Right lung (tissue), 5 donors: Measurements from ENCODE around the gene ABCA12. TPM values are rescaled to one million over a fixed set of nuclear protein-coding genes. Genes with fewer than 3 reads are reported as not detected.

Experiments used
- DNase-seq, 2 donors: peaks; one replicate each; pipeline ENCODE4 v3.0.0-alpha.2; 2013
- polyA plus RNA-seq, 5 donors: library from polyadenylated mRNA; unstranded; fragments of 120-200 nt; gene quantifications; one replicate each; pipeline versions ENCODE4 v1.2.1 to v1.2.3, GENCODE V29; 2013; ENCODE audit warnings: inconsistent platforms in 1 of 5, low replicate concordance in 1 of 5; ENCODE audit not compliant: insufficient read length in 5 of 5, insufficient read depth in 1 of 5

Gene ABCA12
- polyA plus RNA-seq, 5 donors, result 0.06 to 0.26 (median 0.08) TPM

DNA sequence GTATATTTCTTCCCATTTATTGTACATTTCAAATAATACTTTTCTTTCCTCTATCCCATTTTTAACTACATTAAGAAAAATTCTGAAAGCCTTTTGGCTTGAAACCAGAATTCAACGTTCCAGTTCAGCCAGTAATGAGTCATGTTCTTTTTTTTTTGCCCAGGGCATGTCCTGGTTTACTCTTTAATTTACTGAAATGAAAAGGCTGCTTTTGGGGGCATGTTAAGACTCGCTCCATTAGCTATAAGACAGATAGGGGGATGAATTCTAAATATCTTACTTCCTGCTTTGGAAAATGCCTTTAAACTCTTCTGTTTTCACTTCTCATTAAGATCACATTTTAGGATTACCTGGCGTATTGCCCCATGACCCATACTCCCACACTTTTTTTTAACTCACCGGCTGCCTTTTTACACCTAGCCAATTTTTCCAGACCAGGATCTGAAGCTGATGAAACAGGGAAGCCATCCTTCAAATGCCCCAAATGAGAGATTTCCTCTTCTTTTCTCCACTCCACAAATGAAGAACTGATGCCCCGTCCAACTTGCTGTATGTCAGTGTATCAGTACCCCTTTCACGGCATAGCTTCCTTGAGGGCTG is 585 bp downstream of the ABCA12 start:
- DNase-seq, result no peak

DNA sequence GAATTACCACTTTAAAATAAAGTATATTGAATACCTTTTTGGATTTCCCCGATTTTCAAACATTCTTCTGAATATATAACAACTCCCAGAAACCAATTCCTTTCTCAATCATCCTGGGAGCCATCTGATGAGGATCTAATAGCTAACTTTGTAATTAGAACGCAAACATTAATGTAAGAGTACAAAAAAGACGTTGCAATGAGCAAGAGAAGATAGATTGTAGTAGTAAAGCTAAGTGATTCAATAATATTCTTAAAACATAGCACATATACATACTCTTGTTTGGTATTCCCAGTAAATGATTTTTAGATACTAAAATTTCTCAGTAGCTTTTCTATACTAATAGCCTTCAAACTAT is 1.1 kb downstream of the ABCA12 start:
- no peak for DNase-seq

DNA sequence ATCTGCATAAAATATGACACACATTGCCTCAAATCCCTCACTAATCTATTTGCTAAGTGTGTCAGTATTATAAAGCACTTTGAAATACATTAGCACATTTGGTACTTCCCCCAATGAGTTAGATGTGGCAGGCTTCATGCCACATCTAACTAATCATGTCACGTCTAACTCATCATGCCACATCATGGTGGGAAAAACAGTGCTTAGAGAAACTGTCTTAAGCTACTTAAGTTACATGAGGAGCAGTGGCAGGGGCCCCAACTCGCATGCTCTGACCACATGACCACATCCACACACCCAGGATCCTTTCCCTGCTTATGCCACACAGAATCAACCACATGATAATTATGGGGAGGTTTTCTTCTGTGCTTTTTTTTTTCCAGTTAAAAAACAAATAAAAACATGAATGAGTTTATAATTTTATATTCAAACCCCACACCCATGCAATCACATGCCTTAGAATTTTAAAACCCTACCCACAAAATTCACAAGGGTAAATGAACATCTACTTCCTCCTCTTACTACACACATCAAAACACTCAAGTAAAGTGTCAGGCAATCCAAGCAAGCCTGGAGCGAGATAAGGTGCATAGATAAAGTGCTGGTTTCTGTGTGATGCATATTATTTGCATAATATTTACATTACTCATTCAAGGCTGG is 1.6 kb downstream of the ABCA12 start:
- no peak for DNase-seq

- DNase-seq, result no peak
These were observed 18.0 kb downstream of the ABCA12 start for GRCh38 chr2:215120401-215120800.

- DNase-seq, result no peak
These were observed 18.6 kb downstream of the ABCA12 start for GRCh38 chr2:215119847-215120246.

- DNase-seq, result no peak
These were observed 27.5 kb downstream of the ABCA12 start for GRCh38 chr2:215110918-215111317.

DNA sequence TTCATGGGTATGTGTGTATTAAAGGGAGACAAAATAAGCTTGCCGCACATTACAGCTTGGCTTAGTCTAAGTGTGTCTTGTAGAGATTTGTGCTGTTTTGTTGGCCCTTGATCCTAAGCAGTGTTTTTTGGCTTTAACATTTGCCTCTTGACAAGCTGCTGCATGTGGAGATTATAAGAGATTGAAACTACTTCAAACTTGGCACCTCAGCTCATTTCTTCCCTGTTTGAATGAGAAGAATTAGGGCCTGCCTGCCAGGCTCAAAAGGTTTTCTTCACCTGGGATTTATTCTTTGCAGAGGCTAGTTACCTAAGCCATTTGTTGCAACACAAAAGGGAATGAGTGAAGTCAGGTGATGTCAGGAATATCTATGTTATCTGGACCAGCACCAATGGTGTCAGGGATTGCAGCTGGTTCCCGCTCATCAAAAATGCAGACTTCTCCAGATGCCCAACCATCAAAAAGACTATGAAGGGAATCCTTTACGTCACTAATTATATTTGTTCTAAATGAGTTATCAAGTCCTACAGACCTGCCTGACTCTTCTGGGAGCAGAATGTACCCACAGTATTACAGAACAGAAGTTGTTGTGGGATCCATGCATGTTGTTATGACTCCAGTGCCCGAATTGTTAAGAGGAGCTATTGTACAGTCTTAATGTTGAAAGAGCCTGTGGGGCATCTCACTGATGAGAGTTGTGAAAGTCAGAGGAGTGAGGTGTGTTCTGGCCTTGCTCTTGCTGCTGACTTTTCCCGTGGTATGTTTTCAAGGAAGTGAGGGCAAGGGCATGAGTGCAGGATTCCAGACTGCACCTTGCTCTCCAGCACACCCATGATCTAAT is 31.0 kb downstream of the ABCA12 start:
- DNase-seq, result peak; percentile 23 to 26

DNA sequence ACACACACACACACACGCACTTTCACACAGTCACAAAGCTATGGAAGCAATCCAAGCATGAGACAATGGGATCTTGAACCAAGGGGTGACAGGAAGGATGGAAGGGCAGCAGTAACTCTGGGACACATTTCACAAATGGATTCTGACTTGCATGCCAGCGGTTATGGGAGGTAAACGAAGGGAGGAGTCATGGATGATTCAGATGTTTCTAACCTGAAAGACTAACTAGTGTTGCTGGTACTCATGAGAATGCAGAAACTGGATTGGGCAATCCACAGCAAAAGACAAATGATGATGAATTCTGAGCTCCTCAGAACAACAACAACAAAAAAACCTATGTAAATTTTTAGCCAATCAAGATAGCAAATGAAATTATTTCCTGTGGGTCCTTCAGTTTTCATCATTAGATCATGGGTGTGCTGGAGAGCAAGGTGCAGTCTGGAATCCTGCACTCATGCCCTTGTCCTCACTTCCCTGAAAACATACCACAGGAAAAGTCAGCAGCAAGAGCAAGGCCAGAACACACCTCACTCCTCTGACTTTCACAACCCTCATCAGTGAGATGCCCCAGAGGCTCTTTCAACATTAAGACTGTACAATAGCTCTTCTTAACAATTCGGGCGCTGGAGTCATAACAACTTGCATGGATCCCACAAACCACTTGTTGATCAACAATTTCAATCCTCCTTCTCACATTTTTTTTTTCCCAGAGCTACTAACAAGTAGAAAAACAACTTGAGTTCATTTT is 32.6 kb downstream of the ABCA12 start:
- DNase-seq, result no peak

DNA sequence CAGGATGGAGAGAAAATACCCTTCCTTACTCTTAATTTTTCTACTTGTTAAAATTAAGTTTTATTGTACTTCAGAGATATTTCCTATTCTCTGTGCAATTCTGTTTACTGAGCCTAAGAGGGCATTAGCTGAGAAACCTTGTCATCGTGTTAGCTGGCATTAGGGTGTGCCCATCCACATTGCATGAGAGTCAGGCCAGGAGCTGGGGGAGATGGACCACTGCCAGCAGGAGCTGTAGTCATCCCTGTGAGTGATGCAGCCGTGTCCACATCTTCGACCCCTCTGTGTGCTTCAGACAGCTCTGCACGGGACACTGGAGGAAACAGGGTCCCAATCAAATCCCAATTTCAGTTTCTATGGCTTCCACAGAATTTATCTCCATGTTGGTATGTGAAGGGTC is 34.2 kb downstream of the ABCA12 start:
- no peak for DNase-seq

DNA sequence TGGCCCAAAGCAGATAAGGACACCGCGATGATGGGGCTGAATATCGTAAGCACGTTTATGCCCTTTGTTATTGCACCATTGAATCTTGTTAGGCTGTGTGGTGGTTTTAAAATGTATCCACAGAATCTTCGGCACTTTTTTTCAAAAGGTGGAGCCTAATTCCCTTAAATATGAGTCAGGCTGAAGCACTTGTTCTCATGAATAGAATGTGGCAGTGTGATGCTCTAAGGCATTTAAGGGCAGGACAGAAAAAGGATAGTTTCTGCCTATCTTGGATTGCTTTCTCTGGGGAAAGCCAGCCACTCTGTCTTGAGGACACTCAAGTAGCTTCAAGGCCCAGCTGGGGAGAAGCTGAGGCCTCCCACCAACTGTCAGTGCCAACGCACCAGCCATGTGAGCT is 39.6 kb downstream of the ABCA12 start:
- no peak for DNase-seq

GRCh38 chr2:215084080-215084479 is 54.3 kb downstream of the ABCA12 start:
- no peak for DNase-seq

DNA sequence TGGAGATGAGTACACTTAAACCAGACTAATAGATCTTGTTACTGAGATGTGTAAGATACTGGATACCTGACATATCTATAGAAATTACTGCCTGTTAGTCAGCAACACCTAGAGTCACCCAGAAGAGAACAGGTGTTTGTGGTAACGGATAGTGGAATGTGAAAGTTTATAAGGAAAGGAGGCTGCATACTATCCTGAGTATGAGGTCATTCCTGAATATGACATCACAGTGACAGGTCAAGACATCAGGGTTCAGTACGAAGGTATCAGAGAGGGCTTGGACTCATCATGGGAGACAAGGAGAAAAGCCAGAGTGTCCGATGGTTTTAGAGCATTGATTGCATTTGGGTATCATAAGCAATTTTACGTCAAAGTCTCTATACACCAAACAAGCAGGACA is 55.3 kb downstream of the ABCA12 start:
- DNase-seq, result no peak

DNA sequence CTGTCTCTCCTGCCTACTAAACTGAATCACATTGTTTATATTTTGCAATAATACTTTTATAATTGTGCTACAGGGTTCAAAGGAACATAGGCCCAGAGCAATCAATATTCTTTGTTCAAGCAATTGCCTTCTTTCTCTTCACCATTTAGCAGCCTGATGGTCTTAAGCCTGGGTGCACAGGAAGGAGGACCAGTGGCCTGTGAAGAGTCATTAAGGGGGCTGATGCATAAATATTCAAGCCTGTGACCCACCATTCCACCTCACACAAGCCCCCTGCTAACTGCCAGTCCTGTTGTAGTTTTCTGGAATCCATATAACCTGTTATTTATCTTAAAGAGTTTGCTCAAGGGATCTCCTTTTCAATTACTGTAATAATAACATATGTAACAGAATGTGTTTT is 56.0 kb downstream of the ABCA12 start:
- no peak for DNase-seq

- no peak for DNase-seq
These were observed 57.9 kb downstream of the ABCA12 start for GRCh38 chr2:215080545-215080944.

DNA sequence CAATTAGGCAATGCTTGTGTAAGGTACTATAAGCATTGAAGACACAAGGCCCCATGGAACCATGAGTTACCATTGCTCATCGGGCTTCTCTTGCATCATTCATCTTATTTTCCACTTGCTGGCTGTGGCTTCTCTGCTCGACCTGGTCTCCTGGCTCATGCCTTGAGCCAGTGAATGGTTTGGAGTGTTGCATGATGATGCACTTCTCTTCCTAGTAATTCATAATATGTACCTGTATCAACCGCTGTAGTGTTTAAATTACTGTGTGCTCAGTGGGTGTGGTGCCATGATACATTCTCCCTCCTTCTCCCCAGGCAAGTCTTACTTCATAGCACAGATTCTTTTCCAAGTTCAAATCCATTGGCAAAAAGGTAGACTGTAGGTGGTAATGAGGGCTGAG is 66.8 kb downstream of the ABCA12 start:
- DNase-seq, result no peak

GRCh38 chr2:215068399-215068798 is 70.0 kb downstream of the ABCA12 start:
- no peak for DNase-seq

DNA sequence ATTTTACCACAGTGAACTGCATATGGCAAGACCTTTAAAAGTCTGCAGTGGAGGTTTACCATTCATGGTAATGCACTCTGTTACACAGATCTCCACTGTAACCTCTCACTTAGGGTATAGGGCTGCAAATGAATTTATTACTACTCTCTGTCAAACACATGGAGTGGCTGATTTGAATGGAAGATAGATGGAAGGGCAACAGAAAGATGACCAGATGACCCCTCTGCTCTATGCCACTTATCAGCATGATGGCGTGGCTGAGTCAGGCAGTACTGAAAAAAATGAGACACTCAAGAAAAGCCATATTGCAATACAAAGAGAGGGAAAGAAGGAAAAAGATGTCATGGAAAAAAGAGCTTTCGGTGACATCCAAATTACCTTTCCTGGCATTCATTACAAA is 72.3 kb downstream of the ABCA12 start:
- DNase-seq, result no peak

DNA sequence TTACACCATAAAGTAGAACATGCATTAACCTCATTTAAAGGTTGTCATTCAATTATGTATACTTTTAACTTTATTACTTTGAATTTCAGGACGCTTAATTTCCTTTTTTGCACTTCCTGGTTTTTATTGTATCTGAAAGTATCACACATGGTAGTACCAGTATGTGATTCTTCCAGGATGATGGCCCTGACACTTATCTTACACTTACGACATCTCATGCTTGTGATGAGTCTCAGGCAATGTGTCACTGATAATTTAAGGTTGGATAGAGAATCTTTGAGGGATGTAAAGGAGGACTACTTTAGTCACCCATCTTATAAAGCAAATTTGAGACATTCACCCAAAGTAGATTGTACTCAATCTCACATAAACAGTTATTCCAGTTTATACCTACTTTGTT is 74.9 kb downstream of the ABCA12 start:
- DNase-seq, result no peak

- no peak for DNase-seq
These were observed 77.4 kb downstream of the ABCA12 start for GRCh38 chr2:215060861-215061536.

DNA sequence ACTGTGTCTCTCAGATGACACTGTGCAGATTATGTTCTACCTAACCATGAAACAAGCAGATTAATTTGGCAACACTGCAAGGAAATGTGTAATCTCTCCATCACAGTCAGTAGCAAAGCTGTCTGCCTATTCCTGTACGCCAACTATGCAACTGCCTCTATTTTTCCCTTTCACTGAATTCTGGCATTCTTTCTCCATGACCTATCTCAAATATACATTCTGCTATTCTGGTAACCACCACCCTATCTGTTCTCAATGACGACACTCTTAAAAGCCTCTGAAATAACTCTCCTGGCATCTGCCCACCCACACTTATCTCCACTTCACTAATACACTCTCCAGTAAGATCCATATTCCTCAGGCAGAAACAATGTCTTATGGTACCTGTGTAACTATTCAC is 78.7 kb downstream of the ABCA12 start:
- no peak for DNase-seq

- no peak for DNase-seq
These were observed 82.5 kb downstream of the ABCA12 start for GRCh38 chr2:215055891-215056290.

DNA sequence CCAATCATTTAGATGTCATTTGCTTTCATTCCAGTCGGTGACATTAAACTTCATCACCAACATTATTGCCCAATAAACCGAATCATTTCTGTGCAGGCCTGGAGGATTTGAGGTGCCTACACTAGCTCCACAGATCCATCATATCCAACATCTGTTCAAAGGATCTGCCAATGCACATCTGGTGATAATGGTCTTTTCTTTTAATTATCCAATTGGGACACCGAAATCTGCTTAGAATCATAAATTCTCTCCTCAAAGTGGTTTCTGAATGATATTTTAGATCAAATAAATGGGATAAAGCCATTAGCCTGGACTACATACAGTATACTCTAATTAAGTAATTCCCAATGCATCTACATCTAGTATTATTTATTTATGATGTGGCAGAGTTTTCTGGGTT is 85.6 kb downstream of the ABCA12 start:
- DNase-seq, result no peak
